Mucosa of descending colon (tissue), 3 donors: ENCODE data around the gene CENPS. TPM values are rescaled to one million over a fixed set of nuclear protein-coding genes. Genes with fewer than 3 reads are reported as not detected.
A peak's percentile ranks its signal among the peaks of the same experiment; 100 is the strongest.

Source experiments
- ATAC-seq: fragments of 200-7000 bp; cut with Tn5 transposase; one replicate; pipeline ENCODE4 v1.9.1; 2020; ENCODE audit warnings: mild to moderate bottlenecking, moderate library complexity
- DNase-seq, 3 donors: peaks; one replicate each; pipeline ENCODE4 v3.0.0-alpha.2; 2020
- H3K36me3 ChIP-seq: fragments of 200-600 bp; one replicate; pipeline ENCODE4 v1.8.0; 2021; ENCODE audit warnings: low read depth, mild to moderate bottlenecking
- H3K4me1 ChIP-seq: fragments of 200-600 bp; one replicate; pipeline ENCODE4 v1.8.0; 2021; ENCODE audit warnings: low read depth, mild to moderate bottlenecking
- H3K4me3 ChIP-seq: fragments of 200-600 bp; one replicate; pipeline ENCODE4 v1.8.0; 2021; ENCODE audit warnings: mild to moderate bottlenecking
- H3K9me3 ChIP-seq: fragments of 200-600 bp; one replicate; pipeline ENCODE4 v1.8.0; 2021; ENCODE audit warnings: mild to moderate bottlenecking
- CTCF ChIP-seq: fragments of 200-600 bp; IDR thresholded peaks from one replicate; pipeline ENCODE4 v1.8.0; 2022; ENCODE audit warnings: antibody characterized with exemption, mild to moderate bottlenecking
- intact Hi-C, 2 donors: fragments of 100-400 bp; cut with DNase I in 1 of 2; cut with micrococcal nuclease in 1 of 2; formaldehyde crosslinking; loops; one replicate each; pipeline versions ENCODE4 v1.11.0 to v1.11.1; 2022; cut with DNase I, micrococcal nuclease
- long read RNA-seq, 2 donors: library from polyadenylated mRNA; unstranded; transcript quantifications; one replicate each; pipeline ENCODE4 v2.0.0, GENCODE V29; 2019 to 2021
- total RNA-seq, 3 donors: library from RNA; stranded (reverse); fragmentation: NEBNext Ultra II Directional in 2 of 3; extraction: Animal tissue kit (Norgen Biotek cat#: 25700) in 2 of 3; gene quantifications; one replicate each; pipeline versions ENCODE4 v1.2.1 to v1.2.4, GENCODE V29; 2021 to 2023
- donor health status: DM: no; HTN: no; CAD: no; lungs with moderate emphysema.
- donor health status: DM: no; HTN: no; CAD: no.
- donor health status: DM: no; HTN: yes; CAD: no.

CENPS gene
- total RNA-seq, result 10 to 100 TPM; 10.6 to 12.2 (median 11.1) TPM
- long read RNA-seq, donor 1, transcript CENPS-204 (5 exons, 914 nt), result major isoform, 12 of 13 reads
- long read RNA-seq, donor 1, partial matches to known transcripts, result 0 of 13 reads
- long read RNA-seq, donor 1, other reads (novel, unspliced or antisense), result 0 of 13 reads
- long read RNA-seq, donor 2, transcript CENPS-204 (5 exons, 914 nt), result major isoform, 7 of 10 reads
- long read RNA-seq, donor 2, partial matches to known transcripts, result 1 of 10 reads
- long read RNA-seq, donor 2, other reads (novel, unspliced or antisense), result 0 of 10 reads

- DNase-seq (peak; percentile 91 to 96 (median 92)), ATAC-seq (peak; percentile 95)
- Histone ChIP-seq H3K4me1 (peaks cover 10% of the 10 kb centered on the region), H3K36me3 (no peaks in the 10 kb centered on the region), H3K4me3 (peak within 1 kb of the TSS; percentile 63), H3K9me3 (no peaks in the 10 kb centered on the region)
- intact Hi-C loops, result loop anchor here in 1 of 2 donors (10.0 kb wide), 1 partner anchor 64 kb away; no protein-coding TSS in a partner anchor
- TF ChIP-seq CTCF, result peak; percentile 96
Observed at GRCh38 chr1:10430216-10431069, at the start of gene CENPS. CENPS (plus strand) TSS chr1:10430433; CDS start chr1:10430518, 85 bp downstream.

- Histone ChIP-seq H3K4me1 (no peaks in the 10 kb centered on the region), H3K9me3 (no peaks in the 10 kb centered on the region), H3K4me3 (no peak overlapping the region), H3K36me3 (no peaks in the 10 kb centered on the region)
- no peak for TF ChIP-seq CTCF
- ATAC-seq (peak; percentile 27), DNase-seq (no peak)
- intact Hi-C loops, result no loop called here
Observed at GRCh38 chr1:10380594-10381275, 49.5 kb upstream of the CENPS start.

GRCh38 chr1:10383630-10384029 is 46.6 kb upstream of the CENPS start:
- TF ChIP-seq CTCF, result no peak
- Histone ChIP-seq H3K4me3 (no peak overlapping the region), H3K9me3 (no peaks in the 10 kb centered on the region), H3K36me3 (no peaks in the 10 kb centered on the region), H3K4me1 (peaks cover 14% of the 10 kb centered on the region)
- intact Hi-C loops, result no loop called here
- no peak for DNase-seq
- no peak for ATAC-seq

- Histone ChIP-seq H3K36me3 (no peaks in the 10 kb centered on the region), H3K9me3 (no peaks in the 10 kb centered on the region), H3K4me1 (peaks cover 16% of the 10 kb centered on the region), H3K4me3 (no peak overlapping the region)
- no peak for ATAC-seq
- DNase-seq, result no peak
- TF ChIP-seq CTCF, result no peak
- intact Hi-C loops, result no loop called here
Observed at GRCh38 chr1:10384219-10384618, 46.0 kb upstream of the CENPS start.

GRCh38 chr1:10386761-10387676 is 43.2 kb upstream of the CENPS start:
- peaks cover 16% of the 10 kb centered on the region for H3K4me1 ChIP-seq
- no peak for TF ChIP-seq CTCF
- no peak for ATAC-seq
- intact Hi-C loops, result no loop called here
- no peaks in the 10 kb centered on the region for H3K9me3 ChIP-seq
- no peak for DNase-seq
- no peak overlapping the region for H3K4me3 ChIP-seq
- no peaks in the 10 kb centered on the region for H3K36me3 ChIP-seq
